Measurements from ENCODE around the gene LIPJ. TPM values are rescaled to one million over a fixed set of nuclear protein-coding genes. Genes with fewer than 3 reads are reported as not detected.

The LIPJ gene
- total RNA-seq, 2 donors from 2014 or later, result 0.09 to 0.17 TPM

GRCh38 chr10:88565072-88565471 lies 21.5 kb upstream of the LIPJ start:
- 10% methylated on average over 1 of the region's 1 CpG for WGBS
- H3K27ac ChIP-seq, result no peak overlapping the region
- no peak for TF ChIP-seq POLR2AphosphoS5 (IDR thresholded peaks at IDR 0.05)
- TF ChIP-seq POLR2A (IDR thresholded peaks at IDR 0.05), result no peak
- TF ChIP-seq CTCF (IDR thresholded peaks at IDR 0.05), result peak in 2 of 4 experiments; percentile 26 to 52
- H3K4me1 ChIP-seq (replicated peaks), result no peaks in the 10 kb centered on the region
- no peaks in the 10 kb centered on the region for H3K27me3 ChIP-seq (replicated peaks; ENCODE audit: insufficient read depth)
- H3K4me3 ChIP-seq, result no peak overlapping the region
- intact Hi-C loops (cut with DNase I), result no loop called here
- DNase-seq (ENCODE audit: low spot score), result no peak
- no peaks in the 10 kb centered on the region for H3K9me3 ChIP-seq
- no peaks in the 10 kb centered on the region for H3K36me3 ChIP-seq

- peak overlapping the region; percentile 83 to 90 for H3K27ac ChIP-seq
- H3K36me3 ChIP-seq, result no peaks in the 10 kb centered on the region
- H3K4me1 ChIP-seq (replicated peaks), result no peaks in the 10 kb centered on the region
- WGBS, result 7% methylated on average over 4 of the region's 4 CpGs
- TF ChIP-seq POLR2A (IDR thresholded peaks at IDR 0.05) (no peak), CTCF (IDR thresholded peaks at IDR 0.05) (no peak), POLR2AphosphoS5 (IDR thresholded peaks at IDR 0.05) (no peak)
- DNase-seq (ENCODE audit: low spot score), result no peak
- H3K9me3 ChIP-seq, result no peaks in the 10 kb centered on the region
- intact Hi-C loops (cut with DNase I), result no loop called here
- peak overlapping the region; percentile 57 to 75 for H3K4me3 ChIP-seq
- no peaks in the 10 kb centered on the region for H3K27me3 ChIP-seq (replicated peaks; ENCODE audit: insufficient read depth)
Observed at GRCh38 chr10:88582411-88582805, 4.2 kb upstream of the LIPJ start.

GRCh38 chr10:88582806-88583583 lies 3.6 kb upstream of the LIPJ start, which contains the start of gene RNLS:
Gene RNLS (minus strand): TSS chr10:88583318.
- Histone ChIP-seq H3K4me3 (peak within 1 kb of the TSS; percentile 57 to 75), H3K27ac (peak within 1 kb of the TSS; percentile 83 to 90), H3K36me3 (no peaks in the 10 kb centered on the region), H3K4me1 (replicated peaks) (no peaks in the 10 kb centered on the region), H3K9me3 (no peaks in the 10 kb centered on the region), H3K27me3 (replicated peaks; ENCODE audit: insufficient read depth) (no peaks in the 10 kb centered on the region)
- intact Hi-C loops (cut with DNase I), result no loop called here
- DNase-seq (ENCODE audit: low spot score), result peak; percentile 44
- no peak for TF ChIP-seq POLR2A (IDR thresholded peaks at IDR 0.05)
- peak; percentile 61 to 87 (median 72) for TF ChIP-seq CTCF (IDR thresholded peaks at IDR 0.05)
- peak; percentile 59 for TF ChIP-seq POLR2AphosphoS5 (IDR thresholded peaks at IDR 0.05)
- 4% methylated on average over 49 of the region's 63 CpGs for WGBS

- DNase-seq (ENCODE audit: low spot score), result no peak
- no peak for TF ChIP-seq POLR2A (IDR thresholded peaks at IDR 0.05)
- no peak for TF ChIP-seq CTCF (IDR thresholded peaks at IDR 0.05)
- no peak for TF ChIP-seq POLR2AphosphoS5 (IDR thresholded peaks at IDR 0.05)
- WGBS, result 66% methylated on average over 7 of the region's 7 CpGs
Observed at GRCh38 chr10:88583584-88583957, 3.0 kb upstream of the LIPJ start.

GRCh38 chr10:88592381-88592780 lies 5.8 kb downstream of the LIPJ start:
- H3K27me3 ChIP-seq (replicated peaks; ENCODE audit: insufficient read depth), result no peaks in the 10 kb centered on the region
- TF ChIP-seq POLR2AphosphoS5 (IDR thresholded peaks at IDR 0.05) (no peak), POLR2A (IDR thresholded peaks at IDR 0.05) (no peak), CTCF (IDR thresholded peaks at IDR 0.05) (no peak)
- H3K36me3 ChIP-seq, result no peaks in the 10 kb centered on the region
- H3K27ac ChIP-seq, result no peak overlapping the region
- no peaks in the 10 kb centered on the region for H3K4me1 ChIP-seq (replicated peaks)
- no peak overlapping the region for H3K4me3 ChIP-seq
- intact Hi-C loops (cut with DNase I), result no loop called here
- H3K9me3 ChIP-seq, result no peaks in the 10 kb centered on the region
- no peak for DNase-seq (ENCODE audit: low spot score)
- whole genome bisulfite sequencing, result 91% methylated on average over 1 of the region's 1 CpG

More at GRCh38 chr10:88583584-88583957, 3.0 kb upstream of the LIPJ start:
- no peaks in the 10 kb centered on the region for H3K27me3 ChIP-seq (replicated peaks; ENCODE audit: insufficient read depth)
- no peaks in the 10 kb centered on the region for H3K9me3 ChIP-seq
- peak overlapping the region; percentile 57 to 75 for H3K4me3 ChIP-seq
- H3K4me1 ChIP-seq (replicated peaks), result no peaks in the 10 kb centered on the region
- H3K27ac ChIP-seq, result peak overlapping the region; percentile 83 to 90
- intact Hi-C loops (cut with DNase I), result no loop called here
- H3K36me3 ChIP-seq, result no peaks in the 10 kb centered on the region

Data from prostate gland (tissue), 2 donors.